ENCODE results near the gene FTSJ1.

DNA sequence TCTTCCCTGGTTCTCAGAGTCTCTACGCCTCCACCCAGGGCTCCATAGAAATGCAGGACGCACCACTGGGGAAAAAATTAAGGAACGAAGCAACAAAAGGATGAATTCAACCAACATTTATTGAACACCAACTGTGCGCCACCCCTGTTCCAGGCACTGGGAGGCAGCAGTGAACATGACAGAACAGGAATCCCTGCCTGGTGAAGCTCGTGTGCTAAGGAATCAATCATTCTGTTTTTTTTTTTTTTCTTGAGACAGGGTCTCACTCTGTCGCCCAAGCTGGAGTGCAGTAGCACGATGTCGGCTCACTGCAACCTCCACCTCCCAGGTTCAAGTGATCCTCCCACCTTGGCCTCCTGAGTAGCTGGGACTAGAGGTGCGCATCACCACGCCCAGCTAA lies 1.9 kb upstream of the FTSJ1 start:
- TF ChIP-seq, protein P1, sequence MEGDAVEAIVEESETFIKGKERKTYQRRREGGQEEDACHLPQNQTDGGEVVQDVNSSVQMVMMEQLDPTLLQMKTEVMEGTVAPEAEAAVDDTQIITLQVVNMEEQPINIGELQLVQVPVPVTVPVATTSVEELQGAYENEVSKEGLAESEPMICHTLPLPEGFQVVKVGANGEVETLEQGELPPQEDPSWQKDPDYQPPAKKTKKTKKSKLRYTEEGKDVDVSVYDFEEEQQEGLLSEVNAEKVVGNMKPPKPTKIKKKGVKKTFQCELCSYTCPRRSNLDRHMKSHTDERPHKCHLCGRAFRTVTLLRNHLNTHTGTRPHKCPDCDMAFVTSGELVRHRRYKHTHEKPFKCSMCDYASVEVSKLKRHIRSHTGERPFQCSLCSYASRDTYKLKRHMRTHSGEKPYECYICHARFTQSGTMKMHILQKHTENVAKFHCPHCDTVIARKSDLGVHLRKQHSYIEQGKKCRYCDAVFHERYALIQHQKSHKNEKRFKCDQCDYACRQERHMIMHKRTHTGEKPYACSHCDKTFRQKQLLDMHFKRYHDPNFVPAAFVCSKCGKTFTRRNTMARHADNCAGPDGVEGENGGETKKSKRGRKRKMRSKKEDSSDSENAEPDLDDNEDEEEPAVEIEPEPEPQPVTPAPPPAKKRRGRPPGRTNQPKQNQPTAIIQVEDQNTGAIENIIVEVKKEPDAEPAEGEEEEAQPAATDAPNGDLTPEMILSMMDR (IDR thresholded peaks at IDR 0.05) = no peak
- no peak for TF ChIP-seq POLR2AphosphoS5 (IDR thresholded peaks at IDR 0.05)
- no peak for TF ChIP-seq POLR2A (IDR thresholded peaks at IDR 0.05)

Data from stomach (tissue), 4 donors.